ENCODE data around the gene COL6A1. TPM values are rescaled to one million over a fixed set of nuclear protein-coding genes. Genes with fewer than 3 reads are reported as not detected.
A peak's percentile ranks its signal among the peaks of the same experiment; 100 is the strongest.

Gene COL6A1
- total RNA-seq, 1 experiment from 2014 or later = 193 TPM

GRCh38 chr21:45941338-45941710 is 40.2 kb upstream of the COL6A1 start:
- DNase-seq = no peak
- no peaks in the 10 kb centered on the region for H3K9me3 Mint-ChIP-seq
- H3K27ac Mint-ChIP-seq = peak overlapping the region in 1 of 3 experiments; percentile 67; a peak in 1 of 7 replicates
- Histone ChIP-seq H4K8ac (replicated peaks; ENCODE audit: insufficient read length, low read depth, low read length) (no peak overlapping the region), H4K5ac (ENCODE audit: insufficient read length, low read depth, low read length) (no peak overlapping the region), H4K20me1 (ENCODE audit: control insufficient read depth, insufficient read depth, insufficient read length) (no peaks in the 10 kb centered on the region), H3K4me2 (ENCODE audit: insufficient read depth, insufficient read length, low read length) (no peak overlapping the region), H2AK5ac (ENCODE audit: insufficient read length, low read length) (no peak overlapping the region), H3K79me2 (ENCODE audit: insufficient read depth, low read length) (no peaks in the 10 kb centered on the region), H3K79me1 (ENCODE audit: insufficient read depth, low read depth, low read length, poor library complexity, severe bottlenecking) (no peaks in the 10 kb centered on the region), H3K4me1 (ENCODE audit: insufficient read depth, low read length) (no peaks in the 10 kb centered on the region), H2BK120ac (ENCODE audit: low read depth, low read length, poor library complexity, severe bottlenecking) (no peak overlapping the region), H3K4ac (ENCODE audit: low read depth, low read length) (no peak overlapping the region), H3K23ac (ENCODE audit: insufficient read length, low read depth, low read length) (no peak overlapping the region), H3K18ac (ENCODE audit: insufficient read length, low read depth, low read length) (no peak overlapping the region), H2BK5ac (ENCODE audit: insufficient read length, low read length) (no peak overlapping the region), H4K91ac (ENCODE audit: insufficient read length, low read depth, low read length) (no peak overlapping the region), H3K9ac (ENCODE audit: extremely low read depth, insufficient read length, low read length) (no peak overlapping the region), H2BK20ac (ENCODE audit: low read depth, low read length, poor library complexity, severe bottlenecking) (no peak overlapping the region), H3K23me2 (ENCODE audit: insufficient read length, low read depth, low read length, poor library complexity, severe bottlenecking) (no peaks in the 10 kb centered on the region), H2BK12ac (ENCODE audit: insufficient read length, low read depth, low read length) (no peak overlapping the region), H3K56ac (ENCODE audit: insufficient read length, low read depth, low read length) (no peak overlapping the region), H3K27ac (ENCODE audit: insufficient read length, low read depth, low read length) (no peak overlapping the region), H3K27me3 (ENCODE audit: insufficient read depth, low read length) (no peaks in the 10 kb centered on the region), H2AFZ (ENCODE audit: low read length) (no peak overlapping the region), H3K14ac (ENCODE audit: insufficient read depth, low read length) (no peak overlapping the region; the same call in 1 of the 2 replicates), H3K9me3 (ENCODE audit: control insufficient read depth, low read depth, low read length) (no peaks in the 10 kb centered on the region), H2BK15ac (ENCODE audit: low read depth, low read length) (no peak overlapping the region), H3T11ph (ENCODE audit: low read length) (no peak overlapping the region)
- H3K4me3 Mint-ChIP-seq = no peak overlapping the region
- TF ChIP-seq, protein P1, sequence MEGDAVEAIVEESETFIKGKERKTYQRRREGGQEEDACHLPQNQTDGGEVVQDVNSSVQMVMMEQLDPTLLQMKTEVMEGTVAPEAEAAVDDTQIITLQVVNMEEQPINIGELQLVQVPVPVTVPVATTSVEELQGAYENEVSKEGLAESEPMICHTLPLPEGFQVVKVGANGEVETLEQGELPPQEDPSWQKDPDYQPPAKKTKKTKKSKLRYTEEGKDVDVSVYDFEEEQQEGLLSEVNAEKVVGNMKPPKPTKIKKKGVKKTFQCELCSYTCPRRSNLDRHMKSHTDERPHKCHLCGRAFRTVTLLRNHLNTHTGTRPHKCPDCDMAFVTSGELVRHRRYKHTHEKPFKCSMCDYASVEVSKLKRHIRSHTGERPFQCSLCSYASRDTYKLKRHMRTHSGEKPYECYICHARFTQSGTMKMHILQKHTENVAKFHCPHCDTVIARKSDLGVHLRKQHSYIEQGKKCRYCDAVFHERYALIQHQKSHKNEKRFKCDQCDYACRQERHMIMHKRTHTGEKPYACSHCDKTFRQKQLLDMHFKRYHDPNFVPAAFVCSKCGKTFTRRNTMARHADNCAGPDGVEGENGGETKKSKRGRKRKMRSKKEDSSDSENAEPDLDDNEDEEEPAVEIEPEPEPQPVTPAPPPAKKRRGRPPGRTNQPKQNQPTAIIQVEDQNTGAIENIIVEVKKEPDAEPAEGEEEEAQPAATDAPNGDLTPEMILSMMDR (conservative IDR thresholded peaks at IDR 0.05) = no peak
- H3K27me3 Mint-ChIP-seq (ENCODE audit: low read depth) = peaks cover 24% of the 10 kb centered on the region
- no CpG with 5 or more reads among the region's 14 CpGs for WGBS (ENCODE audit: extremely low coverage, insufficient read length, low lambda C conversion rate)
- H3K4me1 Mint-ChIP-seq = no peaks in the 10 kb centered on the region
- H3K36me3 Mint-ChIP-seq (ENCODE audit: insufficient read depth in 1 of 3, low read depth in 3 of 3) = no peaks in the 10 kb centered on the region
